GOT3 (cell line): ENCODE results near the gene CSMD2.

Experiments
- DNase-seq: peaks from one replicate; lab custom pipeline; 2025; ENCODE audit warnings: mixed read lengths; lab: John Stamatoyannopoulos, UW

CSMD2 gene

DNA sequence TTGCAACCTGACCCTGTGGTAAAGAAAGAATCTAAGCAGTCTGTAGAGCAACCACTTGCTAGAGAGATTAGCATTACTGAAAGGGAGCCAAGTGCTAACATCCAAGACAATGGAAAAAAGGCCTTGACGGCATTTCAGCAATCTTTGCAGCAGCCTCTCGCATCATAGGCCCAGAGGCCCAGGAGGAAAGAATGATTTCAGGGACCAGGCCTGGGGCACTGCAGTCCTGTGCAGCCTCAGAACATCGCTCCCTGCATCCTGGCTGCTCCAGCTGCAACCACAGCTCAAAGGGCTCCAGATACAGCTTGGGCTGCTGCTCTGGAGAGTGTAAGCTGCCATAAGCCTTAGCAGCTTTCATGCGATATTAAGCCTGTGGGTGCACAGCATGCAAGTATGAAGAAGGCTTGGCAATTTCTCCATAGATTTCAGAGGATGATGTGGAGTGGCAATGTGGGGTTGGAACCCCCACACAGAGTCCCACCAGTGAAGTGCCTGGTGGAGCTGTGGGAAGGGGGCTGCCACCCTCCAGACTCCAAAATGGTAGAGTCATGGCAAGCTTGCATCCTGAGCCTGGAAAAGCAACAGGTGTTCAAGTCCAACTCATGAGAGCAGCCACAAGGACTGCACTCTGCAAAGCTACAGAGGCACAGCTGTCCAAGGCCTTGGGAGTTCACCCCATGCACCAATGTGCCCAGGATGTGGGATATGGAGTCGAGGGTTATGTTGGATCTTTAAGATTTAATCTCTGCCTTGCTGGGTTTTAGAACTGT, 411.8 kb downstream of the CSMD2 start:
- no peak for DNase-seq

DNA sequence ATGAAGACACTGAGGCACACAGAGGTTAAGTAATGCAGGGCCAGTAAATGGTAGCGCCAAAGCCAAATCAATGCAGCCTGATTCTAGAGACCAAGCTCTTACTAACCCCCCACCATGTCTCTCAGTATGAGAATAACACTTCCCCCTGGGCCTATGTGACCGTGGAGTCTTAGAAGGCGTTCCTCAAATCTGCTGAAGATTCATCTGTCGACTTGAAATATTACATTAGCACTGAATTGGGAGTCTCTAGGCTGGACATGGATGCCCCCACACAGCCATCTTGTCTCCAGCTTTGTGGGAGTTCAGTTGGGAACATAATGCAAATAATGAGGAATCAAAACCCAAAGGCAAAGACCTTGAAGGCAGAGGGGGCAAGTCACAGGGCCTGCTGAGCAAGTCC, 419.1 kb downstream of the CSMD2 start:
- no peak for DNase-seq

DNA sequence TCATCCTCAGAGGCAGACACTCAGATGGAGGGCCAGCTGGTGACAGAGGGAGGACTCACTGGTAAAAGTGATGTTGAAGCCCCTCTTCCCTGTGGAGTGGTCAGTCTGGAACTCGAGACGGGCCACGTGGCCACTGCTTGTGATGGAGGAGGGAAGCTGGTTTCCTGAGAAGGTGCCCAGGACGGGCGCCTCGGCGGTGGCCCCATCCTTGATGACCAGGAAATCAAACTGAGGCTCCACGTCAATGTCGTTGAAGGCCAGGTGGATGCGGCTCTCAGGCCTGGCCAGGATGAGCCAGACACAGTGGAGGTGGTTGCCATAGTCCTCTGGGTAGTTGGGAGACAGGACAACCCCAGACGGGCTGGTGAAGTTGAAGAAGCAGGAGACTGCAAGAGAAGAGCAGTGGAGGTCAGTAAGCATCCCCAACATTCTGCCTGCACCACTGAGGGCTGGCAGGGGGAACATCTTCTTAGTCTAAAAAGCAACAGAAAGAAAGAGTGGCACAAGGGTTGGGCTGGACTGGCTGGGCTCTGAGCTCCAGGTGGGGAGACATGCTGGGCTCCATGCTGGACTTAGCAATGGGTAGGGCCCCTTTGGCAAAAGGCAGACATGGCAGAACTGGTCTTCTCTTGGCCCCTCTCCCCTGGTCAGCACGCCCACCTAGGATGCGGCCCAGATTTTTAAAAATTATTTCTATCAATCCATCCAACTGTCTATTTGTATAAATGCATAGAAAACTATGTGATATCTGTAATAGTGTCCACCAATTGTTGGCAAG, 421.6 kb downstream of the CSMD2 start:
- DNase-seq: no peak

DNA sequence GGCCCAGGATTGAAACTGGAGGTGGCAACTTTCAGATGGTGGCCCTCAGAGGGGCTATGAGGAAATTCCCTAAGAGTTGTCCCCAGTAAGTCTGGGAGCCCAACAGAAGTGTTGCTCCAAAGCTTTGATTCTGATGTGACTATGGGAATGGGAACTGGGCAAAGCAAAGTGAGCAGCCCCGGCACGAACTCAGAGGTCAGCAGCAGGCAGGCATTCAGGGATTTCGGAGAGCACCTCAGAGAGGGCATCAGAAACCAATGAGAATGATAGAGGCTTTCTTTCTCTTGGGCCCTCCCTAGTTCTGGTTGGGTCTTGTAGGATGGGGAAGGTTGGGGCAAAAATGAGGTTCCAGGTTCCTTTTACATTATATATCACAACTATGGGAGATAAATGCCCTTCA, 422.4 kb downstream of the CSMD2 start:
- no peak for DNase-seq

DNA sequence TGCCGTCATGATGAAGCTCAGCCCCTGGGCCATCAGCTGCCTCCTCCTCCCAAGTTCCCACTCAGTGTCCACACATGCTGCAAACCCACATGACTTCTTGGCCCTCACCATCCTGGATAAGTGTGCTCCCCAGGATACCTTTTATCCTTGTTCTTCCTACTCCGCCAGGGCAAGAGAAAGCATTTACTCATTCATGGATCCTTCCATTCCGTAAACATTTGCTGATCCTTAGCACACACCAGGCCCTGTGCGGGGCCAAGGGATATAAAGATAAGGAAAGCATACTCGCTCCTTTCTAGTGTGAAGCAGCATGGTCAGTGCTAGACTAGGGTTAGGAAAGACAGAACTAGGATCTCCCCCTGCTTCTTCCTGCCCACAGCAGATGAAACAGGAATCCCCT, 423.3 kb downstream of the CSMD2 start:
- no peak for DNase-seq

DNA sequence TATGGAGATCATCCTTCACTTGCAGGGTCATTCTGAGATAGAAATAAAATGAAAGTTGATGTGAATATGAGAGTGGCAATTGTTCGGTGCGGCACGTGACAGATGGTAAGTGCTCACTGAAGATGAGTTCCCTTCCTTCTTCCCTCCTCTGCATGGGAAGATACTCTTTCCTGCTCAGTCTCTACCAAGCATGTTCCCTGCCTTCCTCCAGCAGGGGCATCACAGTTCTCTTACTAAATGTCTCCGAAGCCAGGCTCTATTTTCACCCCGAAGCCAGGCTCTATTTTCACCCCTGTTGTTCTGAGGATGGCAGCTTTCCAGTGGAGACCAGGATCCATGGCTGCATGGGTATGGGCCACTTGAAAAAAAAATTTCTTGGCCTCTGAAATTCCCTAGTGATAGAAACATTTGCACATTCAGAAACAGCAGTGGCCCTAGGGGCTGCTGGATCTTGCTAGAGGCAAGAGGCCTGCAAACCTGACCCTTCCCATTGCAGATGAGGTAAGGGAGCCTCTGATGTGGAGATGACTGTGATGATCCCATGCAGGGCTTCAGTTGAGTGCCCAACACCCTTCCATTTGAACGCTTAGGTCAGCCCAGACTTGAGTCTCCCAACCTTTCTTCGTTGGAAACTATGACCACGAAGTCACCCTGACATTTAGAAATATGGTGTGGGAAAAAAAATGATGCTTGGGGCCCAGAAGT, 424.8 kb downstream of the CSMD2 start:
- DNase-seq: no peak

DNA sequence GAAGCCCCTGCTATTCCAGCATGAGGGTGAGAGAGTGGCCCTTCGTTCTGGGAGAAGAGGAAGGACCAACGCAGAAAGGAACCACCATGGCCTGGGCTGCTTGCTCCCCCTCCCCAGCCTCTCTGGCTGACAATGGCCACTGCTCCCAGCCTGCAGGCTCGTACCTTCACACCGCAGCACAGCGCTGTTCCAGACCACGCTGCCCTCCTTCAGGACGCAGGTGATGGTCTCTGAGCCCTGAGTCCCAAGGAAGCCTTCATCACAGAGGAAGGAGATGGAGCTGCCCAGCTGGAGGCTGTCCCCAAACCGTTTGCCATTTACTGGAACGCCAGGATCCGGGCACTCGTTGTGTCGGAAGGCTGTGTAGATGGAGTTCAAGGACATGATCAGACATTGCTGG, 426.1 kb downstream of the CSMD2 start:
- no peak for DNase-seq

DNA sequence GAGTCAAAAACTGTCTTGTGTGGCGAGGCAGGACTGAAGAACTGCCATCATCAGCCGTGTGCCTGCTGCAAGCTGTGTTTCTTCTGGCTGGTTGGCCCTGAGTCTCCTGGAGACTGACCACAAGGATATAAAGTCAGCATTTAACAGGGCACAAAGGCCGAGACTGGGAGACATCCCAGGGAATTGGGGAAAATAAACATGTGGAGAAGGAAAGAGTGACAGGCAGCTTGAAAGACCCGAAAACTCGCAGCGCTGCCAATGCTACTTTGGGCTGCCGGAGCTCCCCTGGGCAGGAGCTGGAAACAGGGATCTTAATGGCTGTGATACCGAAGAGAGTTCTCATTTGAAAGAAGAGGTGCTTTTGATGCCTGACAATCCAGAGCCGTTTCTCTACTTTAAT, 426.5 kb downstream of the CSMD2 start:
- no peak for DNase-seq

DNA sequence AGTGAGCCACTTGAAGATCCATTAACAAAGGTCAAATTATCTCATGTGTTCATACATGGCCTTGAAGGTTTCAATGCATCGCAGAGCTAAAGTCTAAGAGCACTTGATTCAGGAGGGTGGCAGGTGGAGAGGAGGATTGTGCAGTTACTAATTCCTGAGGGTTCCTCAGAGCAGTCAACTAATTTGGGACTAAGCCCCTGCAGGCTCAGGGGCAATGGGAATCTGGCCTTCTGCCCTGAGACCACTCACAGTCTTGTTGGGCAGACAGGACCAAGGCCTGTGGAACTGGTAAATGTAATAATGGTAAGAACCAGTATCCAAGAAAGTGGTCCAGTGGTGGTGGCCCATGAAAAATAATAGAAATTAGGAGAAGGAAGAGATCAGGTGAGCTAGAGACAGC, 428.5 kb downstream of the CSMD2 start:
- DNase-seq: no peak

DNA sequence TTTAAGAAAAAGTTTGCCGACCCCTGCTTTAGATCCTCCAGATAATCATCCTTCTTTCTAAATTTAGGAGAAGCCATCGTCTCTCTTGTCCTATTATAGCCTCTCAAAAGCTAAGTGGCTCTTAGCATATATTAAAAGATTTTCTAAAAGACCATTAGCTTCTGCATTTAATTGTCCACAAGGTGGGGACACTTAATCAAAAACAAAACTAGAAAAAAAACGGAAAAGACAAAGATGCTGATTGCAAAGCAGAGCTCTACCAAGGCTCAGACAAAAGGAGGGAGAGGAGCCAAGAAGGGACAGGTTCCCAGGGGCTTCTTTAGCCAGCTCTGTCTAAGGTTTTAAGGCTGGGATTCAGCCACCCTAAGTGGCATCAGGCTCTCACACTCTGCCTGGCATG, 429.4 kb downstream of the CSMD2 start:
- DNase-seq: no peak

DNA sequence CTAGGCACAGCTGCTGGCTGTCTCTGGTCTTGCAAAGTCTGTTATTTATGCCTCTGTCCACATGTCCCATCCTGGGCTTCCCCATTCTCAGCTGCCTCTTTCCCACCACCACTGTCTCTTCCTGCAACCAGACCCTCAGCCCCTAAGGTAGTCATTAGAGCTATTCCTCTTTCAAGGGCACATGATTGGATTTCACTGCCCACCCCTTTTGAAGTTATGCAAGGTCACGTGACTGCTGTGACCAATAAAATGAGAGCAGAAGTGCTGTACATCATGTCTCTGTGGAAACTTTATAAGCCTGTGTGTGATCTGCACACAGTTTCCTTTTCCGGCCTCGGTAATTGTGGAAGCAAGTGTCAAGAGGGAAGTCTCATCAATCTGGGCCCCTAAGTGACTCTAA, 437.7 kb downstream of the CSMD2 start:
- no peak for DNase-seq

DNA sequence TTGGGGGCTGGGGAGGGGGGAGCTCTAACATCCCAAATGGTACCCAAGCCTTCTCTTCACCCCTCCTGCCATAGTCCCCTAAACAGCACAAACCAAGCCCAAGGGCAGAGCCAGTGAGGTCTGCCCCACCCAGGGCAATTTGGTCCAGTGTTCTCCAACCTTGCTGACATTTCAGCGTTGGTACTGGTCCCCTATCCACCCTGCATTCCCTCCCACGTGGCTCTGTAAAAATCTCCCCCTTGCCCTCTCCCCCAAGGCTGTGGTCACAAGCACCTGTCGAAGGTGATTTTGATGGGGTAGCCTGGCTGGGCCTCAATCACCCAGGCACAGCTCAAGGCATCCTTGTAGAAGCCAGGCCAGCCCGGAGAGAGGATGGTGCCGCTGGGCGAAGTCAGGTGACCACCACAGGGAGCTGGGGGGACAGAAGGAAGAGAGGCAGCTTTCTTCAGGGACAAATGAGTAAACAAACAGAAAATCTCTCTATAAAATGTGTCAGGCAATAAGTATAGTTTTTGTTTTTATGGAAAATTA, 438.7 kb downstream of the CSMD2 start:
- no peak for DNase-seq

DNA sequence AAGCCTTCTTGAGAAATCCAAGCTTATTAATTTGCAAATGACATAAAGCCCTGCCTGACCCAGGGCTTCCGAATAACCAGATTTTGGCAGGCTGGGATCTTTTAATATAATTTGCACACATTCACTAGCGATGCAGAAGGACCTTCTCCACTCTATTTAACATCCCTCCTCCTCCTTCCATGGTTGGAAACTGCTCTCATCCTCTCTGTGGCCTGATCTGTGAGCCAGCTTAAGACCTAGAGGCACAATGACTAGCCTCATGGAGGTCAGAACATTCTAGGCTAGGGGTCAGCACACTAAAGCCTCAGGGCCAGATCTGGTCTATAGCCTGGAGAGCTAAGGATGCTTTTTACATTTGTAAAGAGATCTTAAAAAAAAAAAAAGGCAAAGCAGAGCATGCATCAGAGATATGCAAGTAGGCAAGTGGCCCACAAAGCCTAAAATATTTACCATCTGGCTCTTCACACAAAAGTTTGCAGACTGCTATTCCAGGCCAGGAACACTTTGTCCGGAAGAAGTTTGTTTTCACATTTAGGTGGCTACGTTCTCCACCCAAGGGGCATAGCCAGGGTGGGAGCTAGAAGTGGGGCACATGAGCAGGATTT, 439.4 kb downstream of the CSMD2 start:
- no peak for DNase-seq

DNA sequence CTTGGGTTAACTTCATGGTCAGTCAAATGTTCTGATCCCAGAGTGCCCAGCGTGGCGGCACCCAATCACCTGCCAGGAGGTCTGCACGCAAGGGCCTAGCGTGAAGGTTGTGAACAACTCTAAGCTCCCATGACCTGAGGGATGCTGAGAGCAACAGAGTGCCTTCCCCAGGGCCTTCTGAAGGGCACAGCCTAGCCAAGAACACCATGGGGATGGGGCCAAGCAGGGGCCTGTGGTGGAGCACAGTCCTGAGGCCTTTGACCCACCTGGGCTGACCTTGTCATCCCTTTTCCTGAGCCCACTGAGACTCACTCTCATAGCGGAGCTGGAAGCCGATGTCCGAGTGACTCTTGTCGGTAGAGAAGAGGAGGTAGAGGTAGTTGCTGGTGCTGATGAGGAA, 440.0 kb downstream of the CSMD2 start:
- DNase-seq: no peak

DNA sequence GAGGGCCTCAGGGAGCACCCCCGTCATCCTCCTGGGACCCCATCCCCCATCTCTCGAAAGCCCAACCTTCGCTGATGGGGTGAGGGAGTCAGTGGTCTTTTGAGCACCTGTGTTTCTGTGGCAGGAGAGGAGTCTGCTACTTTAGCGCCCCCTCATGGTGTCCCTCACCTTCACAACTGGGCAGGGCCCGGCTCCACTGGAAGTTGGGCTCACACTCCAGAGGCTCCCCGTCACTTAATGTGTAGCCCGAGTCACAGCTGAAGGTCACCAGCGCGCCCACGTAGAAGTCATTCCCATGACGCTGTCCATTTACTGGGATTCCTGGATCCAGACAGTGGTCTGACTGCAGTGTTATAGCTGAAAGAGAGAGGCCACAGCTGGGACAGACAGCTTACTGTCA, 440.7 kb downstream of the CSMD2 start:
- DNase-seq: no peak

DNA sequence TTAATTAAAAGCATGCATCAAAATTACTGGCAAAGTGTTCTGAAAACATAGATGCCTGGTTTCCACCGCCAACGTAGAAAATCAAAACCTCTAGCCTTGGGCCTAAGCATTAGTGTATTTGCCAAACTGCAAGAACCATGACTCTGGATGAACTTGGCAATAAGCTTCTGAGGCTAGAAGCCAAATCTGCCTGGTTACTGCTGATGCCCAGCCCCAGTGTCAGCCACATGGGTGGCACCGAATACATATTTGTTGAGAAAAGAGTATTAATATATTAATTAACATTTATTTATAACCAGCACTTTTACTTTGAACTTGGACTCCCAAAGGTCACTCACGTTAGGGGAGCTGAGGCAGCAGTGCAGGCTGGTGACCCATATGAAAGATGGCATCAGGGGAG, 441.8 kb downstream of the CSMD2 start:
- no peak for DNase-seq

DNA sequence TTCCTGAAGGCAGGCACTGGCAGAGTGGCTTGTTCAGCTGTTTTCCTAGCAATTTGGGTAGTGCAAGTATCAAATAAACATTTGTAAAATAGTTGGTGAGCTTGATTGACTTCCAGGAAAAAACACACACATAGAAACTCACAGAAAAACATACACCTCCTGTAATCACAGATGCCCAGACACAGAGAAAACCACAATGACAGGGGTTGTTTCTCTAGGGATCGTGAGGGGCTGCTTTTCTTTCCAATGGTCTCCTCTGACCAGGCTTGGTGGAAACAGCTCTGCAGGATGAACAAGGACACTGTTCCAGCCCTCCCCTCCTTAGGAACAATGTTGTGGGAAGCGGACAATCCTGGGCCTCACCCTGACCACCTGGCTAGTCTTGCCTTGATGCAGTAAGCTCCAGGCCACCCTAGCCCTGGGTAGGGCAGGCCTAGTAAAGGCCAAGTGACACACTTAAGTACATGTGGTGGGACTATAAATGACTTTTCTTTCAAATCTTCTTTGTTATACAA, 443.7 kb downstream of the CSMD2 start:
- DNase-seq: no peak

DNA sequence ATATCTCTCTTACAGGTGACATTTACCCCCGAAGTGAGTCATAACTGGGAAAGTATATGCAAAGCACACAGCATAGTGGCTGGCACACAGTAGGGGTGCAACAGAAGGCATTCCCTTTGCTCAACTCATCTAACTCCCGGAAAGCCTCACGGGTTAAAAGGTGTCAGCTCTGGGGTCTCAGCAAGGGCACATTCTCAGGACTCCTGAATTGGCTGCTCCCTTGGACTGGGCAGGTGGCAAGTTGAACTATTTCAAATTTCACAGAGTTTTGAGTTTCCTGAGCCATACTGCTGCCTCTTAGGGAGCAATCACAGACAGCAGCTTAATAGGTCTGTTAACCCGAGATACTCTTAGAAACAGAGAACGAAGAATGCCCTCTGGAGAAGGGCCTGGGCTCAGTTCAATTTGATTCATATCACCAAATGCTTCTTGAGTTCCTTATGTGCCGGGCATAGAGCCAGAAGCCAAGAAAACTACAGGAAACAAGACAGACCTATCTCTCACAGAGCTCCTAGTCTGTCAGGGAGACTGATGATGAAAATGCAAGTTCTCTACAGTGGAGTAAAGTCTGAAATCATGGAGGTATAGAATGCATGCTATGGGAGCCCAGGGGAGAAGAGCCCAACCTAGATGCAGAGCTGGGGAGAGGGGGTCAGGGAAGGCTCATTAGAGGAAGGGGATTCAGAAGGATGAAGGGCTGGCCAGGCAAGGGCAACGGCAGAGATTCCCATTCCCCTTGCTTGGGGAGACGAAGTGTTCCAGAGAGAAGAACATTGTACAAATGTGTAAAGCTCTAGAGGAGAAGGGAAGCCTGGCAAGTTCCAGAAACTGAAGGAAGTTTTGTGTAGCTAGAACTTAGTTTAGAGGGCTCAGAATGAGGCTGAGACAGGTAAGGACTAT, 445.0 kb downstream of the CSMD2 start:
- no peak for DNase-seq

DNA sequence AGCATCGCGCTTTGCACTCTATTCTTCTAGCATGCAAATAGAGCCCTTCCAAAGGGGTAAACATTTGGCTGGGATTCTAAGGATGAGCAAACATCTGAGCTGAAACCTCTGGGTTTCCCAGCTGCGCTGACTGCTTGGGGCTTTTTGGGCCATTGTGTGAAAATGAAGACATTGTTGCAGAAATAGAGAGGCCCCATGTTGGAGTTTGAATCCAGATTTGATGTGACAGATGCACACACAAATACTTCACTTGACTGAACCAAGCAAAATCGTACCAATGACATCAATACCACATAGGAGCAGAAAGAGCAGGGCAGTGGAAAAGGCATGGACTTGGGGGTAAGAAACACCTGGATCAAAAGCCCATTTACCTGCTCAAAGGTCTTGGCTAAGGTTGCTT, 445.7 kb downstream of the CSMD2 start:
- no peak for DNase-seq

DNA sequence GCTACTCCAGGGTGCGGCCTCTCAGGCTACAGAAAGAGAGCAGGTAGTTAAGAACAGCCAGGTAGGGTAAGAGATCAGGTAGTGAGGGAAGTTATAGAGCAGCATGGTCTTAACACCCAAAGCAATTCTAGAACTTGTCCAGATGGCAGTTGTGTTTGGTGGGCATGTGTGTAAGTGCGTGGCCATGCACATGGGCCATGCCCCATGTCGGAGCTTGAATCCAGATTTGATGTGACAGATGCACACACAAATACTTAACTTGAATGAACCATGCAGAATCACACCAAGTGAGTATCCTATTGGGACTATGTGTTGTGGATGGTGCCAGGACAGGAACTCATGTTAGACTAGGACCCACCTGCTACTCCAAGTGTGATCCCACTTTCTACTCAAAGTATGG, 446.8 kb downstream of the CSMD2 start:
- no peak for DNase-seq
